GM12878 (cell line): ENCODE results near the gene DYRK1B. TPM values are rescaled to one million over a fixed set of nuclear protein-coding genes. Genes with fewer than 3 reads are reported as not detected.
A peak's percentile ranks its signal among the peaks of the same experiment; 100 is the strongest.

Experiments
- EED ChIP-seq: sonication (generic); IDR thresholded peaks from 2 replicates; pipeline ENCODE4 v1.6.1; 2016; ENCODE audit warnings: antibody characterized with exemption, low read depth
- EP300 ChIP-seq, 2 experiments: fragments of 150-350 bp in 1 of 2; IDR thresholded peaks; 2 replicates each; pipeline ENCODE4 v1.6.1; 2011 to 2012; ENCODE audit warnings: low read depth in 2 of 2, low read length in 2 of 2, borderline replicate concordance in 1 of 2, improper control_type of control experiment in 1 of 2, inconsistent platforms in 1 of 2; ENCODE audit not compliant: control insufficient read depth in 1 of 2
- ETV6 ChIP-seq, 2 experiments: fragments of 450-650 bp in 1 of 2; IDR thresholded peaks in 1 of 2; conservative IDR thresholded peaks in 1 of 2; 2 replicates each; pipeline ENCODE4 v1.6.1; 2014; ENCODE audit warnings: antibody characterized with exemption in 1 of 2, borderline replicate concordance in 1 of 2, low read depth in 1 of 2, mild to moderate bottlenecking in 1 of 2, moderate library complexity in 1 of 2
- HDAC6 ChIP-seq: fragments of 200-600 bp; sonication (generic); IDR thresholded peaks from one replicate; pipeline ENCODE4 v1.8.0; 2017; ENCODE audit warnings: antibody characterized with exemption; ENCODE audit not compliant: unreplicated experiment
- HDGF ChIP-seq: fragments of 450-650 bp; IDR thresholded peaks from 2 replicates; pipeline ENCODE4 v1.6.1; 2016; ENCODE audit warnings: antibody characterized with exemption
- MYB ChIP-seq: fragments of 150-350 bp; IDR thresholded peaks from 2 replicates; pipeline ENCODE4 v1.6.1; 2014; ENCODE audit warnings: mild to moderate bottlenecking, low read depth, low read length, borderline replicate concordance
- NFIC ChIP-seq: IDR thresholded peaks from 2 replicates; pipeline ENCODE4 v1.6.1; 2012; ENCODE audit warnings: low read depth, mild to moderate bottlenecking, inconsistent platforms, low read length, moderate library complexity
- NFXL1 ChIP-seq: fragments of 450-650 bp; IDR thresholded peaks from 2 replicates; pipeline ENCODE4 v1.6.1; 2017; ENCODE audit warnings: antibody characterized with exemption, mild to moderate bottlenecking, borderline replicate concordance
- POLR2AphosphoS2 ChIP-seq: IDR thresholded peaks from 2 replicates; pipeline ENCODE4 v1.6.1; 2011; ENCODE audit warnings: low read depth, mild to moderate bottlenecking, low read length, improper control_type of control experiment, moderate library complexity
- RBBP5 ChIP-seq: fragments of 200-600 bp; sonication (generic); conservative IDR thresholded peaks from 2 replicates; pipeline ENCODE4 v1.6.1; 2016
- RELA ChIP-seq: fragments of 450-650 bp; IDR thresholded peaks from 2 replicates; pipeline ENCODE4 v1.8.0; 2014; ENCODE audit warnings: borderline replicate concordance; ENCODE audit not compliant: partially characterized antibody
- SIN3A ChIP-seq: IDR thresholded peaks from 2 replicates; pipeline ENCODE4 v1.6.1; 2012; ENCODE audit warnings: low read depth, low read length, improper control_type of control experiment
- STAT1 ChIP-seq: fragments of 450-650 bp; conservative IDR thresholded peaks from 2 replicates; pipeline ENCODE4 v1.6.1; 2014; ENCODE audit warnings: antibody characterized with exemption, mild to moderate bottlenecking
- YY1 ChIP-seq: IDR thresholded peaks from 2 replicates; pipeline ENCODE4 v1.6.1; 2011; ENCODE audit warnings: low read depth, mild to moderate bottlenecking, low read length
- ZNF622 ChIP-seq: fragments of 450-650 bp; IDR thresholded peaks from 2 replicates; pipeline ENCODE4 v1.6.1; 2017; ENCODE audit warnings: mild to moderate bottlenecking, inconsistent platforms
- polyA plus RNA-seq, 11 experiments: library from polyadenylated mRNA; depleted of rRNA in 4 of 11; unstranded in 6 of 11; stranded (reverse) in 5 of 11; fragments of >200 nt; fragmentation: Nextera tagmentation in 4 of 11; fragmentation: Illumina TruSeq in 1 of 11; extraction: Ambion mirVana in 4 of 11; extraction: Trizol in 1 of 11; gene quantifications; 1 replicate in 1 of 11; 2 replicates in 10 of 11; pipeline versions ENCODE4 v1.2.1 to v1.2.3, GENCODE V29; 2011 to 2016; ENCODE audit warnings: inconsistent platforms in 2 of 11, missing spikeins in 2 of 11, low read depth in 1 of 11
- total RNA-seq, 4 experiments: library from RNA; depleted of rRNA in 3 of 4; stranded (reverse); fragments of >200 nt in 3 of 4; fragmentation: Illumina TruSeq in 1 of 4; extraction: Trizol in 1 of 4; gene quantifications; 2 replicates each; pipeline versions ENCODE4 v1.2.1 to v1.2.3, GENCODE V29; 2013 to 2021
- TF ChIP-seq, protein P1 (sequence below): IDR thresholded peaks from 2 replicates; pipeline ENCODE4 v1.6.1; 2012; ENCODE audit warnings: mild to moderate bottlenecking, low read depth, low read length
- TF ChIP-seq, protein P2 (sequence below): fragments of 450-650 bp; formaldehyde crosslinking; IDR thresholded peaks from 2 replicates; pipeline ENCODE4 v1.4.0; 2022; ENCODE audit warnings: mild to moderate bottlenecking, moderate library complexity
- TF ChIP-seq, protein P3 (sequence below), 3 experiments: IDR thresholded peaks in 2 of 3; conservative IDR thresholded peaks in 1 of 3; 2 replicates each; pipeline ENCODE4 v1.5.1; 2011; ENCODE audit warnings: low read depth in 3 of 3, low read length in 3 of 3, mild to moderate bottlenecking in 3 of 3, control low read depth in 2 of 3, moderate library complexity in 2 of 3, inconsistent platforms in 1 of 3, mixed read lengths in 1 of 3; ENCODE audit not compliant: control insufficient read depth in 2 of 3, insufficient read depth in 1 of 3; ENCODE audit errors: extremely low read depth in 1 of 3
- TF ChIP-seq, protein P4 (sequence below): IDR thresholded peaks from 2 replicates; pipeline ENCODE4 v1.6.1; 2011; ENCODE audit warnings: mild to moderate bottlenecking, low read depth, low read length, moderate library complexity; ENCODE audit not compliant: insufficient replicate concordance

The DYRK1B gene
- total and polyA plus RNA-seq, 10 of the 15 experiments (the other 5 are each of a cell fraction or from before 2014, with no cell fraction given): 0.07 to 10.2 (median 3.4) TPM; not detected in 1

DNA sequence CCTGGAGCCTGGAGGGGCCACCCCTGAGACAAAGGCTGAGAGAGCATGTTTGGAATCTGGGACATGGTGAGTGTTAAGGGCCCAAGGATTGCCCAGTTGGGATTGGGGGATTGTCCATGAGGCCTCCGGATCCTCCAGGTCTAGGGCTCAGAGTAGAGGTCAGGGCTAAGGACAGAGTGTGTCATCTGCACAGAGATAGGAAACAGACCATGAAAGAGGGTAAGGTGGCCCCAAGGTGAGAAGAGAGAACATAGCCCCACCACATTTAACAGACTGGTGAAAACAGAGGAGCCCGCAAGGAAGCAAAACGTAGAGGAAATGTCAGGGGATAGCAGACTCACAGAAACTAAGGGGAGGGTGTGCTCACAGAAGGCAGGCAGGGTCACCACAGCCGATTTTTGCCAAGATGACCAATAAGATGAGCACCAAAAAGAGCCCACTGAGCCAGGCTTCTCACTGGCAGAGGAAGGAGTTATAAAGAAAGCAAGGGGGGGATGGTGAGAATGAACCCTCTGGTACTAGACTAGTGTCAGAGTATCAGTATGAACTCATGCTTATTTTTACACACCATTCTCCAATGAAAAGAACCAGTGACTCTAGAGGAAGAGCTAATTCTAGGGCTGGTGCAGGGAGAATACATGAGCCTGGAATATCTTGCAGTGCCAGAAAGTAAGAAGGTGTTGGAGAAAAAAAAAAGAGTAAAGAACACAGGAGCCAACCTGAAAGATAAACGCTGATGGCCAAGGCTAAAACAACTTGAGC, 17.5 kb downstream of the DYRK1B start (continued):
- TF ChIP-seq, protein P1, sequence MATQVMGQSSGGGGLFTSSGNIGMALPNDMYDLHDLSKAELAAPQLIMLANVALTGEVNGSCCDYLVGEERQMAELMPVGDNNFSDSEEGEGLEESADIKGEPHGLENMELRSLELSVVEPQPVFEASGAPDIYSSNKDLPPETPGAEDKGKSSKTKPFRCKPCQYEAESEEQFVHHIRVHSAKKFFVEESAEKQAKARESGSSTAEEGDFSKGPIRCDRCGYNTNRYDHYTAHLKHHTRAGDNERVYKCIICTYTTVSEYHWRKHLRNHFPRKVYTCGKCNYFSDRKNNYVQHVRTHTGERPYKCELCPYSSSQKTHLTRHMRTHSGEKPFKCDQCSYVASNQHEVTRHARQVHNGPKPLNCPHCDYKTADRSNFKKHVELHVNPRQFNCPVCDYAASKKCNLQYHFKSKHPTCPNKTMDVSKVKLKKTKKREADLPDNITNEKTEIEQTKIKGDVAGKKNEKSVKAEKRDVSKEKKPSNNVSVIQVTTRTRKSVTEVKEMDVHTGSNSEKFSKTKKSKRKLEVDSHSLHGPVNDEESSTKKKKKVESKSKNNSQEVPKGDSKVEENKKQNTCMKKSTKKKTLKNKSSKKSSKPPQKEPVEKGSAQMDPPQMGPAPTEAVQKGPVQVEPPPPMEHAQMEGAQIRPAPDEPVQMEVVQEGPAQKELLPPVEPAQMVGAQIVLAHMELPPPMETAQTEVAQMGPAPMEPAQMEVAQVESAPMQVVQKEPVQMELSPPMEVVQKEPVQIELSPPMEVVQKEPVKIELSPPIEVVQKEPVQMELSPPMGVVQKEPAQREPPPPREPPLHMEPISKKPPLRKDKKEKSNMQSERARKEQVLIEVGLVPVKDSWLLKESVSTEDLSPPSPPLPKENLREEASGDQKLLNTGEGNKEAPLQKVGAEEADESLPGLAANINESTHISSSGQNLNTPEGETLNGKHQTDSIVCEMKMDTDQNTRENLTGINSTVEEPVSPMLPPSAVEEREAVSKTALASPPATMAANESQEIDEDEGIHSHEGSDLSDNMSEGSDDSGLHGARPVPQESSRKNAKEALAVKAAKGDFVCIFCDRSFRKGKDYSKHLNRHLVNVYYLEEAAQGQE: no peak
- TF ChIP-seq EED (peak; percentile 38; the same call in 1 of the 2 replicates), NFIC (peak; percentile 46; the same call in 1 of the 2 replicates), STAT1 (no peak), HDAC6 (no peak), ETV6 (conservative IDR thresholded peaks at IDR 0.05 in 1 of 2, IDR thresholded peaks at IDR 0.05 in 1 of 2; ENCODE audit: borderline replicate concordance in 1 of 2, low read depth in 1 of 2) (no peak), ZNF622 (no peak), SIN3A (no peak), POLR2AphosphoS2 (no peak), NFXL1 (no peak), MYB (no peak), EP300 (IDR thresholded peaks at IDR 0.05; ENCODE audit: borderline replicate concordance in 1 of 2, control insufficient read depth in 1 of 2, low read depth in 2 of 2, low read length in 2 of 2) (no peak), YY1 (no peak), RELA (no peak), RBBP5 (no peak), HDGF (no peak)
- TF ChIP-seq, protein P2, sequence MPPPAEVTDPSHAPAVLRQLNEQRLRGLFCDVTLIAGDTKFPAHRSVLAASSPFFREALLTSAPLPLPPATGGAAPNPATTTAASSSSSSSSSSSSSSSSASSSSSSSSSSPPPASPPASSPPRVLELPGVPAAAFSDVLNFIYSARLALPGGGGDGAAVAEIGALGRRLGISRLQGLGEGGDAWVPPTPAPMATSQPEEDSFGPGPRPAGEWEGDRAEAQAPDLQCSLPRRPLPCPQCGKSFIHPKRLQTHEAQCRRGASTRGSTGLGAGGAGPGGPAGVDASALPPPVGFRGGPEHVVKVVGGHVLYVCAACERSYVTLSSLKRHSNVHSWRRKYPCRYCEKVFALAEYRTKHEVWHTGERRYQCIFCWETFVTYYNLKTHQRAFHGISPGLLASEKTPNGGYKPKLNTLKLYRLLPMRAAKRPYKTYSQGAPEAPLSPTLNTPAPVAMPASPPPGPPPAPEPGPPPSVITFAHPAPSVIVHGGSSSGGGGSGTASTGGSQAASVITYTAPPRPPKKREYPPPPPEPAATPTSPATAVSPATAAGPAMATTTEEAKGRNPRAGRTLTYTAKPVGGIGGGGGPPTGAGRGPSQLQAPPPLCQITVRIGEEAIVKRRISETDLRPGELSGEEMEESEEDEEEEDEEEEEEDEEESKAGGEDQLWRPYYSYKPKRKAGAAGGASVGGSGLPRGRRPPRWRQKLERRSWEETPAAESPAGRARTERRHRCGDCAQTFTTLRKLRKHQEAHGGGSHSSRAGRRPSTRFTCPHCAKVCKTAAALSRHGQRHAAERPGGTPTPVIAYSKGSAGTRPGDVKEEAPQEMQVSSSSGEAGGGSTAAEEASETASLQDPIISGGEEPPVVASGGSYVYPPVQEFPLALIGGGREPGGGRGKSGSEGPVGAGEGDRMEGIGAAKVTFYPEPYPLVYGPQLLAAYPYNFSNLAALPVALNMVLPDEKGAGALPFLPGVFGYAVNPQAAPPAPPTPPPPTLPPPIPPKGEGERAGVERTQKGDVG (CRISPR knock-in tag): no peak
- TF ChIP-seq, protein P3, sequence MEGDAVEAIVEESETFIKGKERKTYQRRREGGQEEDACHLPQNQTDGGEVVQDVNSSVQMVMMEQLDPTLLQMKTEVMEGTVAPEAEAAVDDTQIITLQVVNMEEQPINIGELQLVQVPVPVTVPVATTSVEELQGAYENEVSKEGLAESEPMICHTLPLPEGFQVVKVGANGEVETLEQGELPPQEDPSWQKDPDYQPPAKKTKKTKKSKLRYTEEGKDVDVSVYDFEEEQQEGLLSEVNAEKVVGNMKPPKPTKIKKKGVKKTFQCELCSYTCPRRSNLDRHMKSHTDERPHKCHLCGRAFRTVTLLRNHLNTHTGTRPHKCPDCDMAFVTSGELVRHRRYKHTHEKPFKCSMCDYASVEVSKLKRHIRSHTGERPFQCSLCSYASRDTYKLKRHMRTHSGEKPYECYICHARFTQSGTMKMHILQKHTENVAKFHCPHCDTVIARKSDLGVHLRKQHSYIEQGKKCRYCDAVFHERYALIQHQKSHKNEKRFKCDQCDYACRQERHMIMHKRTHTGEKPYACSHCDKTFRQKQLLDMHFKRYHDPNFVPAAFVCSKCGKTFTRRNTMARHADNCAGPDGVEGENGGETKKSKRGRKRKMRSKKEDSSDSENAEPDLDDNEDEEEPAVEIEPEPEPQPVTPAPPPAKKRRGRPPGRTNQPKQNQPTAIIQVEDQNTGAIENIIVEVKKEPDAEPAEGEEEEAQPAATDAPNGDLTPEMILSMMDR (IDR thresholded peaks at IDR 0.05 in 2 of 3, conservative IDR thresholded peaks at IDR 0.05 in 1 of 3; ENCODE audit: control insufficient read depth in 2 of 3, extremely low read depth in 1 of 3, insufficient read depth in 1 of 3, low read depth in 3 of 3, low read length in 3 of 3): no peak
- TF ChIP-seq, protein P4, sequence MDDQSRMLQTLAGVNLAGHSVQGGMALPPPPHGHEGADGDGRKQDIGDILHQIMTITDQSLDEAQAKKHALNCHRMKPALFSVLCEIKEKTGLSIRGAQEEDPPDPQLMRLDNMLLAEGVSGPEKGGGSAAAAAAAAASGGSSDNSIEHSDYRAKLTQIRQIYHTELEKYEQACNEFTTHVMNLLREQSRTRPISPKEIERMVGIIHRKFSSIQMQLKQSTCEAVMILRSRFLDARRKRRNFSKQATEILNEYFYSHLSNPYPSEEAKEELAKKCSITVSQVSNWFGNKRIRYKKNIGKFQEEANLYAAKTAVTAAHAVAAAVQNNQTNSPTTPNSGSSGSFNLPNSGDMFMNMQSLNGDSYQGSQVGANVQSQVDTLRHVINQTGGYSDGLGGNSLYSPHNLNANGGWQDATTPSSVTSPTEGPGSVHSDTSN: no peak
